IPS-18c (cell line): Measurements from ENCODE around the gene OPN1SW.

Experiments used
- H3K4me3 ChIP-seq: 2 replicates; pipeline ENCODE4 v1.7.0; 2013; ENCODE audit warnings: low read depth, mild to moderate bottlenecking, low read length, moderate library complexity; ENCODE audit not compliant: insufficient read depth
- H3K9me3 ChIP-seq: one replicate; pipeline ENCODE4 v1.6.1; 2013; ENCODE audit warnings: mild to moderate bottlenecking, low read length, moderate library complexity; ENCODE audit not compliant: control insufficient read depth, insufficient read depth

Gene OPN1SW

GRCh38 chr7:128799451-128799850 is 23.9 kb upstream of the OPN1SW start:
- H3K9me3 ChIP-seq = no peaks in the 10 kb centered on the region
- H3K4me3 ChIP-seq = no peak overlapping the region

GRCh38 chr7:128796327-128796726 is 20.7 kb upstream of the OPN1SW start:
- Histone ChIP-seq H3K9me3 (no peaks in the 10 kb centered on the region), H3K4me3 (no peak overlapping the region)

GRCh38 chr7:128795129-128795528 is 19.5 kb upstream of the OPN1SW start:
- no peaks in the 10 kb centered on the region for H3K9me3 ChIP-seq
- H3K4me3 ChIP-seq = no peak overlapping the region

GRCh38 chr7:128794436-128794835 is 18.8 kb upstream of the OPN1SW start:
- Histone ChIP-seq H3K9me3 (no peaks in the 10 kb centered on the region), H3K4me3 (no peak overlapping the region)

- no peak overlapping the region for H3K4me3 ChIP-seq
- no peaks in the 10 kb centered on the region for H3K9me3 ChIP-seq
Observed at GRCh38 chr7:128794020-128794419, 18.4 kb upstream of the OPN1SW start.

GRCh38 chr7:128793181-128793547 is 17.6 kb upstream of the OPN1SW start:
- H3K4me3 ChIP-seq = no peak overlapping the region

GRCh38 chr7:128792471-128793180 is 17.0 kb upstream of the OPN1SW start:
- Histone ChIP-seq H3K4me3 (peak overlapping the region; percentile 22), H3K9me3 (no peaks in the 10 kb centered on the region)

More at GRCh38 chr7:128793181-128793547, 17.6 kb upstream of the OPN1SW start:
- H3K9me3 ChIP-seq = no peaks in the 10 kb centered on the region

GRCh38 chr7:128791972-128792327 is 16.4 kb upstream of the OPN1SW start:
- Histone ChIP-seq H3K4me3 (peak overlapping the region; percentile 73), H3K9me3 (no peaks in the 10 kb centered on the region)

GRCh38 chr7:128791121-128791971 is 15.8 kb upstream of the OPN1SW start, which contains the start of gene CCDC136:
Gene CCDC136, plus strand, starts transcription at chr7:128791968. Its CDS starts 444 bp downstream, at chr7:128792412.
- H3K9me3 ChIP-seq = no peaks in the 10 kb centered on the region

GRCh38 chr7:128790315-128791041 is 14.9 kb upstream of the OPN1SW start:
- Histone ChIP-seq H3K9me3 (no peaks in the 10 kb centered on the region), H3K4me3 (peak overlapping the region; percentile 73)

More at GRCh38 chr7:128791121-128791971, 15.8 kb upstream of the OPN1SW start, which contains the start of gene CCDC136:
- H3K4me3 ChIP-seq = peak within 1 kb of the TSS; percentile 73

GRCh38 chr7:128788446-128789412 is 13.1 kb upstream of the OPN1SW start:
- no peaks in the 10 kb centered on the region for H3K9me3 ChIP-seq
- no peak overlapping the region for H3K4me3 ChIP-seq

GRCh38 chr7:128785738-128786137 is 10.1 kb upstream of the OPN1SW start:
- Histone ChIP-seq H3K9me3 (no peaks in the 10 kb centered on the region), H3K4me3 (no peak overlapping the region)

GRCh38 chr7:128783143-128783861 is 7.7 kb upstream of the OPN1SW start:
- peak overlapping the region; percentile 52 for H3K4me3 ChIP-seq

GRCh38 chr7:128781851-128782250 is 6.3 kb upstream of the OPN1SW start:
- Histone ChIP-seq H3K4me3 (no peak overlapping the region), H3K9me3 (no peaks in the 10 kb centered on the region)

More at GRCh38 chr7:128783143-128783861, 7.7 kb upstream of the OPN1SW start:
- H3K9me3 ChIP-seq = no peaks in the 10 kb centered on the region

- H3K9me3 ChIP-seq = no peaks in the 10 kb centered on the region
- H3K4me3 ChIP-seq = no peak overlapping the region
Observed at GRCh38 chr7:128781126-128781525, 5.5 kb upstream of the OPN1SW start.

GRCh38 chr7:128778946-128779345 is 3.4 kb upstream of the OPN1SW start:
- H3K4me3 ChIP-seq = no peak overlapping the region
- no peaks in the 10 kb centered on the region for H3K9me3 ChIP-seq
